ENCODE results near the gene CGAS. TPM values are rescaled to one million over a fixed set of nuclear protein-coding genes. Genes with fewer than 3 reads are reported as not detected.
A peak's percentile ranks its signal among the peaks of the same experiment; 100 is the strongest.

CGAS gene
- total and polyA plus RNA-seq, 9 of the 15 experiments (the other 6 are each of a cell fraction or from before 2014, with no cell fraction given) = 0.01 to 0.32 (median 0.06) TPM; not detected in 2

DNA sequence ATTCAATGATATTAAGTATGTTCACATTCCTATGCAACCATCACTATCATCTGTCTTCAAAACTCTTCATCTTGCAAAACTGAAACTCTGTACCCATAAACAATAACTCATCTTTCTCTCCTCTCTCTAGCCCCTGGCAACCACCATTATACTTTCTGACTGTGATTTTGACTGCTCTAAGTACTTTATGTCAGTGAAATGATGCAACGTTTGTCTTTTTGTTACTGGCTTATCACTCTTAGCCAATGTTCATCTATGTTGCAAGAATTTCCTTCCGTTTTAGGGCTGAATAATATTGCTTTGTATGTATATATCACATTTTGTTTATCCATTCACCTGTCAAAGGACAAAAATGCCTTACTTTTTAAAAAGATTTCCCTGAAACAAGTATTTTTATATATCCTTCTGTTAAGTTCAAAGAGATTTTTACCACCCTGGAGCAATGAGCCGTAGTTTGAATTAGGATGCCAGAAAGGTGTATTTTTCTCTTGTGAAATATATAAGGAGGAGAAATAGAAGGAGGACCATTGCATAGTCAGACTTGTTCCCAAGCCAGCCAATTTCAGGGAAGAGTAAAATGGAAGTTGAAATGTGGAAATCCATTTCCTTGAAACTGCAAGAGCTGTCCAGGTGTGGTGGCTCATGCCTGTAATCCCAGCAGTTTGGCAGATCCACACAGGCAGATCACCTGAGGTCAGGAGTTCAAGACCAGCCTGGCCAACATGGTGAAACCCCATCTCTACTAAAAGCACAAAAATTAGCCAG, 4.0 kb upstream of the CGAS start (continued):
- TF ChIP-seq HIVEP1 (CRISPR knock-in tag; IDR thresholded peaks at IDR 0.05) (no peak), NFE2L1 (tag; IDR thresholded peaks at IDR 0.05; ENCODE audit: borderline replicate concordance, low read depth) (no peak), ZNF696 (CRISPR knock-in tag; conservative IDR thresholded peaks at IDR 0.05) (no peak), MTF1 (CRISPR knock-in tag; IDR thresholded peaks at IDR 0.05; ENCODE audit: borderline replicate concordance) (no peak), TBP (optimal IDR thresholded peaks at IDR 0.05; ENCODE audit: low read depth, low read length) (no peak), NUFIP1 (IDR thresholded peaks at IDR 0.05; ENCODE audit: partially characterized antibody) (no peak), NCOA1 (IDR thresholded peaks at IDR 0.05; ENCODE audit: low read depth) (no peak), NR1H2 (CRISPR knock-in tag; IDR thresholded peaks at IDR 0.05) (no peak), RBM17 (IDR thresholded peaks at IDR 0.05; ENCODE audit: borderline replicate concordance, low read depth, low read length) (no peak), CREBBP (IDR thresholded peaks at IDR 0.05; ENCODE audit: low read depth, low read length) (no peak), KDM5B (IDR thresholded peaks at IDR 0.05; ENCODE audit: insufficient replicate concordance, low read depth, low read length) (no peak), HNRNPLL (IDR thresholded peaks at IDR 0.05; ENCODE audit: low read depth, low read length, poor library complexity, severe bottlenecking) (no peak), ZNF41 (CRISPR knock-in tag; conservative IDR thresholded peaks at IDR 0.05) (no peak), ATF1 (CRISPR knock-in tag; IDR thresholded peaks at IDR 0.05) (no peak), ATF1 (tag; IDR thresholded peaks at IDR 0.05) (no peak), DACH1 (IDR thresholded peaks at IDR 0.05; ENCODE audit: partially characterized antibody) (no peak), HDAC2 (IDR thresholded peaks at IDR 0.05) (peak; percentile 32; the same call in 1 of the 2 replicates)
- TF ChIP-seq, protein P1, sequence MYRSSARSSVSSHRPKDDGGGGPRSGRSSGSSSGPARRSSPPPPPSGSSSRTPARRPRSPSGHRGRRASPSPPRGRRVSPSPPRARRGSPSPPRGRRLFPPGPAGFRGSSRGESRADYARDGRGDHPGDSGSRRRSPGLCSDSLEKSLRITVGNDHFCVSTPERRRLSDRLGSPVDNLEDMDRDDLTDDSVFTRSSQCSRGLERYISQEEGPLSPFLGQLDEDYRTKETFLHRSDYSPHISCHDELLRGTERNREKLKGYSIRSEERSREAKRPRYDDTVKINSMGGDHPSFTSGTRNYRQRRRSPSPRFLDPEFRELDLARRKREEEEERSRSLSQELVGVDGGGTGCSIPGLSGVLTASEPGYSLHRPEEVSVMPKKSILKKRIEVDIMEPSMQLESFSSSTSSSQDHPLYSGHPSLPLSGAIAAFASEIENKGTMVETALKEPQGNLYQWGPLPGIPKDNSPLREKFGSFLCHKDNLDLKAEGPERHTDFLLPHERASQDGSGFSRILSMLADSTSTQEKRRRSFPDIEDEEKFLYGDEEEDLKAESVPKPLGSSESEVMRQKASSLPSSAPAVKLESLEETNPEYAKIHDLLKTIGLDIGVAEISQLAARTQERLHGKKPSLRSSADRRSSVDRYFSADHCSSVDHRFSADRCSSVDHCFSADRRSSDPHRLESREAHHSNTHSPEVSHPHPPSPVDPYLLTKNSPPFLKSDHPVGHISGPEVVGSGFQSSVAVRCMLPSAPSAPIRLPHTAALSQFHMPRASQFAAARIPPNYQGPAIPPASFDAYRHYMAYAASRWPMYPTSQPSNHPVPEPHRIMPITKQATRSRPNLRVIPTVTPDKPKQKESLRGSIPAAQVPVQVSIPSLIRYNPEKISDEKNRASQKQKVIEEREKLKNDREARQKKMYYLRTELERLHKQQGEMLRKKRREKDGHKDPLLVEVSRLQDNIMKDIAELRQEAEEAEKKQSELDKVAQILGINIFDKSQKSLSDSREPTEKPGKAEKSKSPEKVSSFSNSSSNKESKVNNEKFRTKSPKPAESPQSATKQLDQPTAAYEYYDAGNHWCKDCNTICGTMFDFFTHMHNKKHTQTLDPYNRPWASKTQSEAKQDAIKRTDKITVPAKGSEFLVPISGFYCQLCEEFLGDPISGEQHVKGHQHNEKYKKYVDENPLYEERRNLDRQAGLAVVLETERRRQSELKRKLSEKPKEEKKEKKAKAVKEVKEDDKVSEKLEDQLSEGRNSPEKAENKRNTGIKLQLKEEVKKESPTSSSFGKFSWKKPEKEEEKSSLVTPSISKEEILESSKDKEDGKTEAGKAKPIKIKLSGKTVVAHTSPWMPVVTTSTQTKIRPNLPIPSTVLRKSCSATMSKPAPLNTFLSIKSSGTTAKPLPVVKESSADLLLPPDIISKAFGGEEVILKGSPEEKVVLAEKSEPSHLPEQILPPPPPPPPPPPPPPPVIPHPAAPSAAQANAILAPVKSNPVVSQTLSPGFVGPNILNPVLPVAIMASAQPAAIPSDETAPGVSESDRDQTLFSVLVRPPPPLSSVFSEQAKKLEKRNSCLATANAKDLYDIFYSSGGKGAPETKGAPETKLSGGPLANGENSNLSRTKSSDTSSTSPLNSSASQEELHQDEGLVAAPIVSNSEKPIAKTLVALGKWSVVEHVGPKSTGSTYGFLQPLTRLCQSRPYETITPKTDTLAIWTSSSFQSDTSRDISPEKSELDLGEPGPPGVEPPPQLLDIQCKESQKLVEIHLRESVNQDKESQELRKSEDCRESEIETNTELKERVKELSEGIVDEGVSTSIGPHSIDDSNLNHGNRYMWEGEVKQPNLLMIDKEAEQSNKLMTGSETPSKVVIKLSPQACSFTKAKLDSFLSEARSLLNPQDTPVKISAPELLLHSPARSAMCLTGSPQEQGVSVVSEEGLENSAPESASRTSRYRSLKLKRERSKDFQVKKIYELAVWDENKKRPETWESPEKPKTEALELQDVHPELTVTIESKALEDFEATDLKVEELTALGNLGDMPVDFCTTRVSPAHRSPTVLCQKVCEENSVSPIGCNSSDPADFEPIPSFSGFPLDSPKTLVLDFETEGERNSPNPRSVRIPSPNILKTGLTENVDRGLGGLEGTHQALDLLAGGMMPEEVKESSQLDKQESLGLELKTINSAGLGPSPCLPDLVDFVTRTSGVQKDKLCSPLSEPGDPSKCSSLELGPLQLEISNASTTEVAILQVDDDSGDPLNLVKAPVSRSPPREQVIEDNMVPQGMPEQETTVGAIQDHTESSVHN (IDR thresholded peaks at IDR 0.05; ENCODE audit: borderline replicate concordance in 1 of 2, low read depth in 1 of 2) = no peak
- TF ChIP-seq, protein P2, sequence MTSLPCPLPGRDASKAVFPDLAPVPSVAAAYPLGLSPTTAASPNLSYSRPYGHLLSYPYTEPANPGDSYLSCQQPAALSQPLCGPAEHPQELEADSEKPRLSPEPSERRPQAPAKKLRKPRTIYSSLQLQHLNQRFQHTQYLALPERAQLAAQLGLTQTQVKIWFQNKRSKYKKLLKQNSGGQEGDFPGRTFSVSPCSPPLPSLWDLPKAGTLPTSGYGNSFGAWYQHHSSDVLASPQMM (CRISPR knock-in tag; IDR thresholded peaks at IDR 0.05) = no peak

All from K562 (cell line).